Activated CD8-positive, alpha-beta T cell treated with anti-CD3 and anti-CD28 coated beads for 36 hours (primary cell): ENCODE data around the gene CNTNAP2. TPM values are rescaled to one million over a fixed set of nuclear protein-coding genes. Genes with fewer than 3 reads are reported as not detected.

Experiments
- ATAC-seq: fragments of 200-7000 bp; cut with Tn5 transposase; one replicate; pipeline ENCODE4 v1.10.0; 2021; ENCODE audit warnings: mild to moderate bottlenecking, moderate library complexity
- CTCF ChIA-PET: fragments of 350-600 bp; sonication (Branson Sonifier 250); formaldehyde crosslinking; loops from one replicate; lab custom pipeline; 2021; ENCODE audit warnings: antibody characterized with exemption; lab: Charles Lee
- POLR2A ChIA-PET: fragments of 350-600 bp; sonication (Branson Sonifier 250); formaldehyde crosslinking; loops from one replicate; lab custom pipeline; 2021; ENCODE audit warnings: antibody characterized with exemption; lab: Charles Lee
- DNase-seq: peaks from one replicate; pipeline ENCODE4 v3.0.0-alpha.2; 2020
- H3K27ac Mint-ChIP-seq: one replicate; pipeline ENCODE4 v1.8.0; 2021; ENCODE audit warnings: mild to moderate bottlenecking, mixed read lengths
- H3K27me3 Mint-ChIP-seq: one replicate; pipeline ENCODE4 v1.8.0; 2021; ENCODE audit warnings: mixed read lengths
- H3K36me3 Mint-ChIP-seq: one replicate; pipeline ENCODE4 v1.8.0; 2021; ENCODE audit warnings: low read depth, mixed read lengths
- H3K4me1 Mint-ChIP-seq: one replicate; pipeline ENCODE4 v1.8.0; 2021; ENCODE audit warnings: low read depth, mixed read lengths
- H3K4me3 Mint-ChIP-seq: one replicate; pipeline ENCODE4 v1.8.0; 2021; ENCODE audit warnings: mild to moderate bottlenecking, moderate library complexity, mixed read lengths
- H3K9me3 Mint-ChIP-seq: one replicate; pipeline ENCODE4 v1.8.0; 2021; ENCODE audit warnings: mixed read lengths
- CTCF ChIP-seq: fragments of 200-600 bp; IDR thresholded peaks from one replicate; pipeline ENCODE4 v1.8.0; 2022; ENCODE audit warnings: antibody characterized with exemption, mild to moderate bottlenecking
- intact Hi-C: fragments of 100-400 bp; cut with micrococcal nuclease; formaldehyde crosslinking; loops from one replicate; pipeline ENCODE4 v1.10.0; 2022
- total RNA-seq, 2 experiments: library from RNA; stranded (reverse); gene quantifications; one replicate each; pipeline ENCODE4 v1.2.3, GENCODE V29; 2021

Gene CNTNAP2
- total RNA-seq, 2 experiments from 2014 or later, result not detected

- ATAC-seq (no peak), DNase-seq (no peak)
- Mint-ChIP-seq H3K36me3 (no peaks in the 10 kb centered on the region), H3K4me1 (no peaks in the 10 kb centered on the region), H3K4me3 (no peak overlapping the region), H3K27ac (no peak overlapping the region), H3K9me3 (no peaks in the 10 kb centered on the region), H3K27me3 (no peaks in the 10 kb centered on the region)
- no peak for TF ChIP-seq CTCF
- ChIA-PET POLR2A (no interaction called here), CTCF (no interaction called here)
- intact Hi-C loops, result no loop called here
Measured at GRCh38 chr7:148174376-148174775, 2057.8 kb downstream of the CNTNAP2 start.

- Mint-ChIP-seq H3K4me3 (no peak overlapping the region), H3K27me3 (no peaks in the 10 kb centered on the region), H3K36me3 (no peaks in the 10 kb centered on the region), H3K4me1 (no peaks in the 10 kb centered on the region), H3K27ac (no peak overlapping the region), H3K9me3 (no peaks in the 10 kb centered on the region)
- ATAC-seq (no peak), DNase-seq (no peak)
- no peak for TF ChIP-seq CTCF
- ChIA-PET CTCF (interaction anchor here (1.2 kb wide), 1 partner anchor 67 kb away, joined by 4 read pairs; no protein-coding TSS in a partner anchor), POLR2A (no interaction called here)
- intact Hi-C loops, result no loop called here
Measured at GRCh38 chr7:148175512-148175911, 2058.9 kb downstream of the CNTNAP2 start.

- no peak for ATAC-seq
- H3K9me3 Mint-ChIP-seq, result no peaks in the 10 kb centered on the region
- H3K4me3 Mint-ChIP-seq, result no peak overlapping the region
- ChIA-PET POLR2A (no interaction called here), CTCF (no interaction called here)
- no peaks in the 10 kb centered on the region for H3K4me1 Mint-ChIP-seq
- intact Hi-C loops, result no loop called here
- TF ChIP-seq CTCF, result no peak
- peaks cover under 1% of the 10 kb centered on the region for H3K27me3 Mint-ChIP-seq
- DNase-seq, result no peak
- H3K36me3 Mint-ChIP-seq, result no peaks in the 10 kb centered on the region
- H3K27ac Mint-ChIP-seq, result no peak overlapping the region
Measured at GRCh38 chr7:148177972-148178371, 2061.4 kb downstream of the CNTNAP2 start.

- intact Hi-C loops, result no loop called here
- no peak for TF ChIP-seq CTCF
- H3K9me3 Mint-ChIP-seq, result no peaks in the 10 kb centered on the region
- no peak for ATAC-seq
- CTCF ChIA-PET, result no interaction called here
- no peak overlapping the region for H3K27ac Mint-ChIP-seq
- H3K4me1 Mint-ChIP-seq, result no peaks in the 10 kb centered on the region
- no peak for DNase-seq
- POLR2A ChIA-PET, result no interaction called here
- no peak overlapping the region for H3K4me3 Mint-ChIP-seq
- H3K27me3 Mint-ChIP-seq, result peaks cover 6% of the 10 kb centered on the region
- no peaks in the 10 kb centered on the region for H3K36me3 Mint-ChIP-seq
Measured at GRCh38 chr7:148180075-148180474, 2063.5 kb downstream of the CNTNAP2 start.

GRCh38 chr7:148182264-148182663, 2065.7 kb downstream of the CNTNAP2 start:
- Mint-ChIP-seq H3K27me3 (peaks cover 7% of the 10 kb centered on the region), H3K4me3 (no peak overlapping the region), H3K36me3 (no peaks in the 10 kb centered on the region), H3K4me1 (no peaks in the 10 kb centered on the region), H3K9me3 (no peaks in the 10 kb centered on the region), H3K27ac (no peak overlapping the region)
- intact Hi-C loops, result no loop called here
- no peak for TF ChIP-seq CTCF
- DNase-seq (no peak), ATAC-seq (no peak)
- ChIA-PET CTCF (no interaction called here), POLR2A (no interaction called here)
